ENCODE measurements around the gene SERPINA1. TPM values are rescaled to one million over a fixed set of nuclear protein-coding genes. Genes with fewer than 3 reads are reported as not detected.

The SERPINA1 gene
- total and polyA plus RNA-seq, 10 of the 15 experiments (the other 5 are each of a cell fraction or from before 2014, with no cell fraction given): 0.16 to 6.6 (median 0.53) TPM

DNA sequence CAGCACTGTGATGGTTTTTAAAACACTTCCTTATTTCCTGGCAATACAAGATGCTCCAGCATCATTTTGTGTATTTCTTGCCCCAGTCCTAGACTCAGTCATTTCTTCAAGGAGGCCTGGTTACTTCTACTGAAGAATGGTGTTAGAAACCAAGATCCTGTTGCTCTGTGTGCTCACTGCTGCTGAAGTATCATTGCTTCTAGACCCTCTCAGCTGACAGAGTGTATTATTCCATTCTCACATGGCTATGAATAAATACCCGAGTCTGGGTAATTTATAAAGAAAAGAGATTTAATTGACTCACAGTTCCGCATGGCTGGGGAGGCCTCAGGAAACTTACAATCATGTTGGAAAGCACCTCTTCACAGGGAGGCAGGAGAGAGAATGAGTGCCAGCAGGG, 50.4 kb downstream of the SERPINA1 start:
- no peaks in the 10 kb centered on the region for H3K79me2 ChIP-seq (ENCODE audit: control insufficient read depth, insufficient read depth, low read length)
- intact Hi-C loops (cut with micrococcal nuclease; ENCODE audit: unreplicated experiment): no loop called here
- H3K27me3 ChIP-seq (replicated peaks in 1 of 2; ENCODE audit: control insufficient read depth in 2 of 2, insufficient read depth in 2 of 2, low read length in 1 of 2): no peaks in the 10 kb centered on the region
- no peak overlapping the region for H3K9ac ChIP-seq (ENCODE audit: control insufficient read depth, insufficient read depth, low read length)
- in situ Hi-C loops (cut with MboI): no loop called here
- no peak overlapping the region for H3K4me3 ChIP-seq
- POLR2A ChIA-PET: no interaction called here
- DNase-seq (ENCODE audit: low read depth, low spot score) (no peak), FAIRE-seq (no peak), ATAC-seq (no peak)
- WGBS (ENCODE audit: insufficient coverage, insufficient replicate concordance, low lambda C conversion rate, missing lambda C conversion rate): 41% methylated on average over 2 of the region's 2 CpGs
- H3K9me3 ChIP-seq (replicated peaks; ENCODE audit: control insufficient read depth, insufficient read depth, low read length): no peaks in the 10 kb centered on the region; the same call in 2 of the 3 replicates
- RAD21 ChIA-PET (ENCODE audit: unreplicated experiment): no interaction called here
- TF ChIP-seq POU2F2 (IDR thresholded peaks at IDR 0.05; ENCODE audit: borderline replicate concordance, low read depth, low read length): no peak
- no peak for TF ChIP-seq YBX1 (IDR thresholded peaks at IDR 0.05)
- TF ChIP-seq MEF2B (IDR thresholded peaks at IDR 0.05; ENCODE audit: partially characterized antibody, poor library complexity, severe bottlenecking): no peak
- no peak for TF ChIP-seq BACH1 (IDR thresholded peaks at IDR 0.05; ENCODE audit: borderline replicate concordance)
- TF ChIP-seq, protein P1, sequence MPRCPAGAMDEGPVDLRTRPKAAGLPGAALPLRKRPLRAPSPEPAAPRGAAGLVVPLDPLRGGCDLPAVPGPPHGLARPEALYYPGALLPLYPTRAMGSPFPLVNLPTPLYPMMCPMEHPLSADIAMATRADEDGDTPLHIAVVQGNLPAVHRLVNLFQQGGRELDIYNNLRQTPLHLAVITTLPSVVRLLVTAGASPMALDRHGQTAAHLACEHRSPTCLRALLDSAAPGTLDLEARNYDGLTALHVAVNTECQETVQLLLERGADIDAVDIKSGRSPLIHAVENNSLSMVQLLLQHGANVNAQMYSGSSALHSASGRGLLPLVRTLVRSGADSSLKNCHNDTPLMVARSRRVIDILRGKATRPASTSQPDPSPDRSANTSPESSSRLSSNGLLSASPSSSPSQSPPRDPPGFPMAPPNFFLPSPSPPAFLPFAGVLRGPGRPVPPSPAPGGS (IDR thresholded peaks at IDR 0.05; ENCODE audit: borderline replicate concordance, insufficient read depth, low read depth, low read length, poor library complexity, severe bottlenecking): no peak
- TF ChIP-seq HCFC1 (IDR thresholded peaks at IDR 0.05; ENCODE audit: low read length): no peak
- no peaks in the 10 kb centered on the region for H3K36me3 ChIP-seq (ENCODE audit: control insufficient read depth in 2 of 2, insufficient read depth in 2 of 2, low read length in 1 of 2)
- CTCF ChIA-PET: no interaction called here
- no peaks in the 10 kb centered on the region for H4K20me1 ChIP-seq (ENCODE audit: control insufficient read depth, insufficient read depth)
- SMC1A ChIA-PET (ENCODE audit: uncharacterized antibody, unreplicated experiment): no interaction called here
- no peak overlapping the region for H3K4me2 ChIP-seq (ENCODE audit: control insufficient read depth, insufficient read depth)
- H3K27ac ChIP-seq (ENCODE audit: control insufficient read depth, insufficient read depth): no peak overlapping the region
- peaks cover 3% of the 10 kb centered on the region; the same call in 1 of the 2 replicates for H3K4me1 ChIP-seq (ENCODE audit: control insufficient read depth, insufficient read depth, low read length)
- BruUV-seq (replicated peaks): no TSS peak
- no peak overlapping the region for H2AFZ ChIP-seq (ENCODE audit: control insufficient read depth, low read depth, low read length)

DNA sequence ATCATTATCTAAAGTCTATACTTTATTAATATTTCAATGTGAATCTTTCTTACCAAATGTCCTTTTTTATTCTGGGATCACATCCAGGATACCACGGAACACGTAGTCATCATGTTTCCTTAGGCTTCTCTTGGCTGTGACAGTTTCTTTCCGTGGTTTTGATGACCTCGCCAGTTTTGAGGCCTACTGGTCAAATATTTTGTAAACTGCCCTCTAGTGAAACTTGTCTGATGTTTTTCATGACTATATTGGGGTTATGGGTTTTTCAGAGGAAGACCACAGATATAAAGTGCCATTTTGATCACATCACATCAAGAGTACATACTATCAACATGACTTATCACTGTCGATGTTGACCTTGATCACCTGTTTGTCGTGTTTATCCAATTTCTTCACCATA, 51.1 kb downstream of the SERPINA1 start:
- no peak overlapping the region for H3K27ac ChIP-seq (ENCODE audit: control insufficient read depth, insufficient read depth)
- POLR2A ChIA-PET: no interaction called here
- no TSS peak for BruUV-seq (replicated peaks)
- CTCF ChIA-PET: no interaction called here
- H3K9ac ChIP-seq (ENCODE audit: control insufficient read depth, insufficient read depth, low read length): no peak overlapping the region
- ATAC-seq: no peak
- in situ Hi-C loops (cut with MboI): no loop called here
- no peak overlapping the region for H2AFZ ChIP-seq (ENCODE audit: control insufficient read depth, low read depth, low read length)
- no peaks in the 10 kb centered on the region for H3K36me3 ChIP-seq (ENCODE audit: control insufficient read depth in 2 of 2, insufficient read depth in 2 of 2, low read length in 1 of 2)
- H4K20me1 ChIP-seq (ENCODE audit: control insufficient read depth, insufficient read depth): no peaks in the 10 kb centered on the region
- peaks cover 3% of the 10 kb centered on the region; the same call in 1 of the 2 replicates for H3K4me1 ChIP-seq (ENCODE audit: control insufficient read depth, insufficient read depth, low read length)
- H3K4me2 ChIP-seq (ENCODE audit: control insufficient read depth, insufficient read depth): no peak overlapping the region
- H3K4me3 ChIP-seq: no peak overlapping the region
- H3K27me3 ChIP-seq (replicated peaks in 1 of 2; ENCODE audit: control insufficient read depth in 2 of 2, insufficient read depth in 2 of 2, low read length in 1 of 2): no peaks in the 10 kb centered on the region
- no peaks in the 10 kb centered on the region for H3K79me2 ChIP-seq (ENCODE audit: control insufficient read depth, insufficient read depth, low read length)
- intact Hi-C loops (cut with micrococcal nuclease; ENCODE audit: unreplicated experiment): no loop called here
- no peak for FAIRE-seq
- H3K9me3 ChIP-seq (replicated peaks; ENCODE audit: control insufficient read depth, insufficient read depth, low read length): no peaks in the 10 kb centered on the region; the same call in 2 of the 3 replicates
- DNase-seq (ENCODE audit: low read depth, low spot score): no peak
- 50% methylated on average over 6 of the region's 6 CpGs for WGBS (ENCODE audit: insufficient coverage, insufficient replicate concordance, low lambda C conversion rate, missing lambda C conversion rate)
- RAD21 ChIA-PET (ENCODE audit: unreplicated experiment): no interaction called here
- SMC1A ChIA-PET (ENCODE audit: uncharacterized antibody, unreplicated experiment): no interaction called here
- TF ChIP-seq SIX5 (IDR thresholded peaks at IDR 0.05; ENCODE audit: low read depth, low read length, severe bottlenecking): no peak
- TF ChIP-seq CREB1 (IDR thresholded peaks at IDR 0.05; ENCODE audit: low read depth): no peak
- TF ChIP-seq, protein P2, sequence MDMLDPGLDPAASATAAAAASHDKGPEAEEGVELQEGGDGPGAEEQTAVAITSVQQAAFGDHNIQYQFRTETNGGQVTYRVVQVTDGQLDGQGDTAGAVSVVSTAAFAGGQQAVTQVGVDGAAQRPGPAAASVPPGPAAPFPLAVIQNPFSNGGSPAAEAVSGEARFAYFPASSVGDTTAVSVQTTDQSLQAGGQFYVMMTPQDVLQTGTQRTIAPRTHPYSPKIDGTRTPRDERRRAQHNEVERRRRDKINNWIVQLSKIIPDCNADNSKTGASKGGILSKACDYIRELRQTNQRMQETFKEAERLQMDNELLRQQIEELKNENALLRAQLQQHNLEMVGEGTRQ (IDR thresholded peaks at IDR 0.05; ENCODE audit: borderline replicate concordance, low read depth, low read length): no peak
- no peak for TF ChIP-seq EGR1 (IDR thresholded peaks at IDR 0.05; ENCODE audit: borderline replicate concordance in 1 of 2, low read depth in 2 of 2, low read length in 2 of 2)
- no peak for TF ChIP-seq SRF (IDR thresholded peaks at IDR 0.05; ENCODE audit: low read depth in 2 of 2, low read length in 2 of 2)
- TF ChIP-seq ZNF274 (IDR thresholded peaks at IDR 0.05; ENCODE audit: insufficient read depth, insufficient read length): no peak
- no peak for TF ChIP-seq TAF1 (IDR thresholded peaks at IDR 0.05; ENCODE audit: borderline replicate concordance, low read depth, low read length)
- no peak for TF ChIP-seq CREM (IDR thresholded peaks at IDR 0.05; ENCODE audit: low read depth)
- TF ChIP-seq MYC (IDR thresholded peaks at IDR 0.05; ENCODE audit: insufficient read depth, insufficient read length, insufficient replicate concordance, low read length, severe bottlenecking): no peak
- TF ChIP-seq ZSCAN29 (IDR thresholded peaks at IDR 0.05): no peak
- no peak for TF ChIP-seq TBL1XR1 (IDR thresholded peaks at IDR 0.05; ENCODE audit: low read depth, low read length)
- no peak for TF ChIP-seq BACH1 (IDR thresholded peaks at IDR 0.05; ENCODE audit: borderline replicate concordance)
